CD4-positive, alpha-beta T cell treated with Interleukin-4 for 1 hour (primary cell): ENCODE results near the gene ORC5.
"Not testable (repeated sequence)": the region's sequence is repeated elsewhere in the genome, so short reads cannot be mapped to it uniquely, and the experiment has no call there.

Source experiments
- DNase-seq, 2 donors: peaks; one replicate each; pipeline ENCODE4 v3.0.0-alpha.2; 2020 to 2022

The ORC5 gene

DNA sequence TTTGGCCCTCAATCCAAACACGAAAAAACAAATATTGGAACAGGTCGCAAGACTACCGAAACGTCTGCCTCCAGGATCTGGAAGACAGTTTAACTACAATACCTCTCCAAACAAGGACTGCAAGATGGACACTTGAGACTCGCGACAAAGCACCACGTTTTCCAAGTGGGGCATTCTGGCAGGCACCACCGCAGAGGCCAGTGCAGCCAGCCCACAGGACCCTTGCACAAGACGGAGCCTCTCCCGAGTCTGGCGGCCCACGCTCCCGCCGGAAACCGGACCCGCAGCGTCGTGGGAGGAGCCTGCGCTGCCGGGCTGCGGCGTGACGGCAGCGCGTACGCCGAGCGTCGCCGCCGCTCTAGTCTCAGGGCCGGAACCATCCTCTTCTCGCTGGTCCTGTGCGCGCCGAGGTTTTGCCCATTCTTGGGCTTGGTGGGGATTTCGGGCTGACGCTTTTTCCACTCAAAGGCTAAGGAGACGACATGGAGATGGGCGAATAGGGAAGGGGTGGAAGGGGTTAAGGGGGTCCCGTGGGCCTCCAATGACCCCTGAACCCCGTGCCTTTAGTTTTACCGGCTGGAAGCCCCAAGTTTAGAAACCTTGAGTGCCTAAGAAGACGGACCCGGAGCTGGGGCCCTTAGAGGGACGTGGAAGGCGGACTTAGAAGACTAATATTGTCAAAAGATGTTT is at the start of gene ORC5:
Gene ORC5 (minus strand): TSS at position 283 of the 690 bp plus-strand sequence. CDS start 109 bp downstream, at position 174.
- DNase-seq = peak; percentile 69 to 72

DNA sequence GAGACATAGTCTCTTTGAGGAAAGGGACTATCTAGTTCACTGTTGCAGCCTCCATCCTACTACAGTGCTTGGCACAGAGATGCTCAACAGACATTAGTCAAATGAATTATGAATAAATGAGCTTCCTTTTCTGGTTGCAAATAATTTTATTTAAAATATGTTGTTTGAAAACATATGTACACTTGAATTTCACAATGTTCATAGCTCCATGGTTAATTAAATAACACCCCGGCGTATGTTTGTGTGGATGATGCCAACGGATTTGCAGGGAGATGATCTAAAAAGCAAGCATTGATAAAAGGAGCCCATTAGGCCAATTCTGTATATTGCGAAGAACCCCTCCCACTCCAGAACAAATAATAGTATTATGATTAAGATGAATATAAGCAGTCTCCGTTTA is 47.8 kb upstream of the ORC5 start:
- no peak for DNase-seq

DNA sequence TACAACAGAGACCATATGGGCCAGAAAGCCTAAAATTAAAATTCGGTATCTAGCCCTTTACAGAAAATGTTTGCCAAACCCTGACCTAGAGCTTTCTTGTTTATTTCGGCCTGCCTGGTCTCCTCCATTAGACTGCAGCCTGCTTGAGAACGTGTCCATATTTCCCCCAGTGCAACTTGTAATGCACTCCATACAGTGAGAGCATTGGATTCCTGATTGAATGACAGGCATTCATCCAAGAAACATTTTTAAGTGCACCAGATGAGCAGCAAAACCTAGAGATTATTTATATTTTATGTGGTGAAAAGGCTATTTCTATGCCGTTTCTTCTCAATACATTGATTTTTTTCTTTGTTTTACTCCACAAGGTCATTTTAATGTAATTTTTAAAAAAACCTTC is 47.4 kb upstream of the ORC5 start:
- DNase-seq = no peak

DNA sequence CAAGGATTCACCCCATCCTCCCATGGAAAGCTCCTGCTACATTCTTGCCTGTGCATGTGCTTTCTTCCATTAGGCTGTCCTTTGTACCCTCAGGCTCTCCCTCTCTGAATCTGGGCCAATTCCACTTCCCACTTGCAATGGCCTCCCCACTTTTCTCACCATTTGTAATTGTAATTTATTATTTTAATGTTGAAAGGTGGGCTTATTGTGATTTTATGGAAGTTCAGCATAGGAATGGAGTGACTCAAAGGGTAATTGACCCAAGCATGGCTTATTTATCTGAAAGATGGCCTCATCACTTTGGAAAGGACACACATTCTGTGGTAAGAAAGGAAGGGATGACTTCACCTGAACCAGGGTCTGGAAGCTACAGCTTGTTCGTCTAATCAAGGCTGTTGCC is 46.9 kb upstream of the ORC5 start:
- DNase-seq = no peak

DNA sequence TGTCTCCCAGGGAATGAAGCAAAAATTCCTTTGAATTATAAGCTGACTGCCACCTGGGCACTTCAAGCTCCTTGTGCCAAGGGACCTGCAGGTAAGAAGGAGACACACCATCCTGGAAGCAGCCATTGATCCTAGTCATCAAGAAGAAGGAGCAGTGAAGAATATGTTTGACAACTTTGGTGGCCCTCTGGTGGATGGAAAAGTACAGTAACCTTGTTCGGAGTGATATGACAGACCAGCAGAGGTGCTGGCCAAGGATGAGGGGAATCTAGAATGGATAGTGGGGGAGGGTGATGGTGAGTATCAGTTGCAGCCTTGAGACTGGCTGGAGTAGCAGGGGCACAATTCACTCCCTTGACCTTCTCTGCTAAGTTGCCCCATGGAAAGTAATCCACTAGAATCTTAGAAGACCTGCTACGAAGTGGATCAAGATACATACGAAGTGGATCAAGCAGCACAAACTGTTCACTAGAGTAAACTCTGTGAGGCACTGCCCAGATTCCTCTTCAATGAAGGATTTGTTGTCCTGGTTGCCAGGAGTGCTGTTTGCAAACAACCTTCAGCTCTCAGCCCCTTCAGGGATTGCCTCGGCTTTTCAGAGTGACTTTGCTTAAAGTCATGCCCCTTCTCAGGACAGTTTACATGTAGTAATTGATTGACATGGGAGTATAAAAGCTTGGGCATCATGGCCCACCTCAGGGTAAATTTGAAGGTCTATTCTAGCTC is 44.8 kb upstream of the ORC5 start:
- no peak for DNase-seq

DNA sequence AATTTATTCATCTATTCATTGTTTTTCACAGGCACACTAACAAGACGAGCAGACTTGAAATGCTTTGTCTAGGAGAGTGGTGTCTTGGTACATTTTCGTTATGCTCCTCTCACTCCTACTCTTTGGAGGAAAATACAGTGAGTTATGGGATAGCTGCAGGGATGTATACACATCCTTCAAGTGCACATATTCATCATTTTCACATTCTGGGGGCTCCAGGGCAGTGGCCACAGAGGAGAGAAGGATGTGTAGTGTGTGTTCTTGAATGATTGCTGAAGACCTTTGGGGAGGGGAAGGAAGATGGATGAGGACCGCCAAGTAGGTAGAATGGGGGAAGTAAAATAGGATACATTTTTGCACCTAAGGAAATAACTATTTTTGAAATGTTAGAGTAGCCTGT is 34.8 kb upstream of the ORC5 start:
- no peak for DNase-seq

DNA sequence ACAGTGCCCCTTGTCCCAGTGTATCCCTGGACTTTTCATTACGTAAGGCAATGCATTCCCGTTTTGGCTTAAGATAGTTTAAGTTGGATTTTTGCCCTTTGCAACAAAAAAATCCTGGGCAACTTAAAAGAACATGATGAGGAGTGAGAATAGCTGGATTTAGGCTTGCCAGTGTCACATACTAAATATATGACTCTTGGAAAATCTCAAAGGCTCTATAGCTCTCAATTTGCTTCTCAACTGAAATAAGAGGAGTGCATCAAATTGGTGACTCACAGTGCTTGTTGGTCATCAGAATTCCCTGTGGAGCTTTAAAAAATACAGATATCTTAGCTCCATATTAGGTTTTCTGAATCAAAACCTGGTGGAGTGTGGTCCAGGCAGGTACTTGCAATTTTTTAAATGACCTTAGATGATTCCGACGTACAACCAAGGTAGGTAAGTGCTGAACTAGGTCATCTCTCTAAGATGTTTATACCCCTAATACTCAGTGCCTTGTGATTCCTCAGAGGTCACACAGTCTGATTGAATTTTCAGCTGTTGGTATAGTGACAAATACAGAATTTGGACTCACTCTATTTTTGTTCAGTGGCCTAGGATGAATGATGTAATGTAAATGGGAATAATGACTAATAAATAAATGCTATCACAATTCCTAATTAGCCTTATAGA is 33.9 kb upstream of the ORC5 start:
- DNase-seq = no peak

DNA sequence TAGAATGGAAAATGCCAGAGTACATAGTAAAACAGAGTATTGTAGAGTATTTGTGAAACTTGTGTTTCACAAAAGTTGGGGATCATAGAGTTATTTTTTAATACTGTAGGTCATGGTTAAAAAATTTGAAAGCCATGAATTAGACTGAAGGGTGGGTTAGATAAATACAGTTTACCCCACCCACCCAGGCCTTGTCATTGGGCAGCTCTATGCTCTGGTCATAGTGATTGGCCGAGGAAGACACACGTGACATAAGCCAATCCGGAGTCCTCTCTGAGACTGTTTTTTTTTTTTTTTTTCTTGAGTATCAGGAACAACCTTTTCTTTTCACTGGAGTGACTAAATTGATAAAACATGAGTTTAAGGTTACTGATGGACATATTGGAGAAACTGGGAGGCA is 33.3 kb upstream of the ORC5 start:
- DNase-seq = no peak

DNA sequence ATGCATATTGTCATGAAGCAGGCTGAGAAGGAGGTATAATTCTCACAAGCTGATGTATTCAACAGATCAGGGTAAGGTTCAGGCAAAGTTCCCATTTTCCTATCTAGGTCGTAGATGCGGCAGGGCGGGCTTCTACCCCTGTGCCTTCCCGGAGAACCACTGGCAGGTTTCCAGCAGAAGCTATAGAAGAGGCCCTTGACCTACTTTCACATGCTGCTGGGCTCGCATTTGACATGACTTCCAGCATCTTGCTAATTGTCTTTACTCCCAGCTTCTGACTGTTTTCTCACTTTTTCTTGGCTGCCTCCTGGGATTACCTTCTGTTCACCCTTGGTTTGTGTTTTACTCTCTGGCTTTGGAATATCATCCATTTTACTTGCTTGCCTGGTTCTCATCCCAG is 32.6 kb upstream of the ORC5 start:
- DNase-seq = no peak

DNA sequence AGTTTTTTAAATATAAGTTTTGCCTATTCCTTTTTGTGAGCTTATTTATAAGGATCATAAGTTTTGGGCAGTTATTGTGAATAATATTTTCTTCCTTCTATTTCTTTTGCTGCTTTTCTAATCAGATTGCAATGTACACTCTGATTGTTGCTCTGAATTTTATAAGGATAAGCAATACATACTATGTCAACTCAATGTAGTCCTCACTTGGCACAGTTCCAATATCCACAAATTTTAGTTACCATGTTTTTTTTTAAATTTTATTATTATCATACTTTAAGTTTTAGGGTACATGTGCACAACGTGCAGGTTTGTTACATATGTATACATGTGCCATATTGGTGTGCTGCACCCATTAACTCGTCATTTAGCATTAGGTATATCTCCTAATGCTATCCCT is 27.2 kb upstream of the ORC5 start:
- not testable (repeated sequence) for DNase-seq

DNA sequence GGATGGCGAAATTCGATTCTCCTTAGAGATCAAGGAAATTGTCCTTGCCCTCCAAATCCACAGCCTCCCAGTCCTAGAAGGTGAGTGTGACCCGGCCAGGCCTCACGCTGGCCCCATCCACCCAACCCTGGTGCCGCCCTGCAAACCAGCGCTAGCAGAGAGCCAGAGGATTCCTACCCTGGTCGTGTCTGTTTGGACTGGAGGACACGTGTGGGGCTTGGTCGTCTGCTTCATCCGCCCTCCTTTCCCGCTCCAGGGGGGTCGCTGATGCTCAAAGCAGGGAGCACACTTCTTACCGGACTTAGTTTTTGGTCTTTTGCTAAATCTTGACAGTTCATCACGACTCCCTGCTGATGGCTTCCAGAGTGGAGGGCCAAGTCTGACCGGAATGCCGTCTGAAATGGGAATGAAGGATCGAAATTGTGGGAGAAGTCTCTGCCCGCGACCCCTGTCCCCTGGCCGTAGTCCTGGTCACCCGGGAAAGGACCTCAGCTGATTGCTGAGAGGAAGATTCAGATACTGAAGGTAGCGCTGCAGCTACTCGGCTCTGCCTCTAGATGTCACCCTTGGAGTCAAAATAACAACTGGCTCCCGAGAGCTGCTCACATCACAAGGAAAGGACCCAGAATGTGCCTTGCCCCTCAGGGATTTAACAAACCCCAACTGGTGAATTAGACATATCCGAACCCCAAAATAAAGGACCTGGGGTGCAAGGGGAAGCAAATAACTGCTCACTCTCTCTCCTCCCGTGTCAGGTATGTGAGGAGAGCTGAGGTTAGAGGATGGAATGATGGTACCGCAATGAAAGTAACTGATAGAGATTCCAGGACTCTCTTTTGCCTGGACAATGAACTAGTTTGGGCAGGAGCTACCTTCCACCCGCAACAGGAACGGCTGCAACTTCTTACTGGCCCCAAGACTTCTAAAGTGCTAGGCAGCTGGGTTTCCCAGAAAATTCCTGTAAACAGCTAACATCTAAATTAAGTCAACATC is 23.5 kb upstream of the ORC5 start:
- DNase-seq = peak; percentile 33 to 45

DNA sequence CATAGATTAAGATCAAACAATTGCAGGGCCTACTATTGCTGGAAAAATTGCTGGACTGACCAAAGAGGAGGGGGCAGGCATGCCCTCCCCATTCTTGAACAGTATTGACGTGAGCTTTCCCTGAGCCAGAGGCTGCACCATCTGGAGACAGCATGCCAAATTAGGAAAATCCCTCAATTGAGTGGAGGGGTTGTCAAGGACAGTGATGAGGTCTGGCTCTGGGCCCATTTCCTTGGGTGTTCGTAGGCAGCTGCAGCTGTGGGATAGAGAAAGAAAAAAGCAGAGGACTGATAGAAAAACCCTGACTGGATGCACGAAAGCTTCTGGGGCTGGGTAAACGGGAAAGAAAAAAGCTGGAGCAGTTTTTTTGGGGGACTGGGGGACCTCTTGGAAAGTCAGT is 22.8 kb upstream of the ORC5 start:
- no peak for DNase-seq

DNA sequence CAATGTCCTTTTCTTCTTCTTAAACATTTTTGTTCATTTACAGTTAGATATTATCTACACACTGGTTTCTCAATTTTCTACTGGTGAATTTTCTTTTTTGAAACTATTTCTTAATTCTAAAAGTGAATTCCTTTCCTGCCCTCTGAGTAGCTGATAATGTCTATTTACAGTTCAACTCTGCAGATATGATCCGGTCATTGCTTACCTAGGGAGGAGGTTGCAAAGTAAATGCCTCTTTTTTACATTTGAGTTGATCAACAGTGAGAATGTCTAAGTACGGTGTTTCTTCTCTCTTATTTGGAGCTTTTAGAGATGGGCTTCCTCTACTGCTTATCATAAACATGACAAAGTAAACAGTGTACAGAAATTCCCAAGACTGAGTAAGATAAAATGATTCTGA is 20.6 kb upstream of the ORC5 start:
- no peak for DNase-seq

DNA sequence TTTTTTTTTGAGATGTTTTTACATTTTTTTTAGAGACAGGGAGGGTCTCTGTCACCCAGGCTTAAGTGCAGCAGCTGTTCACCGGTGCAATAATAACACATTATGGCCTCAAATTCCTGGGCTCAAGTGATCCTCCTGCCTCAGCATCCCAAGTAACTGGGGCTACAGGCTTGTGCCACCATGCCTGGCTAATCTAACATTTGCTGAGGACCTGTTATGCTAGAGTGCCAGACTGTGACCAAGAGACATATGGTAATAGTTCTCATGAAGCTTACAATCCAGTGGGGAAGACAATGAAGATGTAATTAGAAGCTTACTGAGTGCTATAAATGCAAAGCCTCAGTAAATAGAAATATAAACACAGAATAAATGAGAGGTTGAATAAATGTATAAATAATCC is 17.6 kb upstream of the ORC5 start:
- DNase-seq = no peak

DNA sequence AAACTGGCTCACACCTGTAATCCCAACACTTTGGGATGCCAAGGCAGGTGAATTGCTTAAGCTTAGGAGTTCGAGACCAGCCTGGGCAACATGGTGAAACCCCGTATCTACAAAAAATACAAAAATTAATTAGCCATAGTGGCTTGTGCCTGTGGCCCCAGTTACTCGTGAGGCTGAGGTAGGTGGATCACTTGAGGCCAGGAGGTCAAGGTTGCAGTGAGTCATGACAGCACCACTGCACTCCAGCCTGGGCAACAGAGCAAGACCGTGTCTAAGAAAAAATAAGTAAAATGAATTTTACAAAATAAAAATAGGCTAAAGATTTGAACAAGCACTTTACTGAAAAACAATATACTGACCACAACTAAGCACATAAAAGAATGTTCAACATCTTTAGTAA is 9.8 kb upstream of the ORC5 start:
- DNase-seq = no peak

DNA sequence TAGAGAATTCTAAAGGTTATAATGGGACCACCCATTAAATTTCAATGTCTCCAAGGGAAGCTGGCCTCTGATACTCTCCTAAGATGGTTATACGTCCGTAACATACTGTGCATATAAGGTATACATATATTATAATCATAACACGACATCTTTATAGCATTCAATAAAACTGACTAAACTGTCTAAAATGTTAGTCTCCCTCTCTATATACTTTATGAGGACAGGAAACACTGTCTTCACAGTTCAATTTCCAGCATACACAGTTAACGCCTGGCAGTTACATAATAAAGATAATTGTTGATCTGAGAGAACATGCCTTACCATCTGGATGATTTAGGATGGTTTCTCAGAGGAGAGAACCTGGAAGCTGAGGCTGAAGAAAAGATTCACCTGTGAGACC is 1.2 kb upstream of the ORC5 start:
- DNase-seq = no peak

DNA sequence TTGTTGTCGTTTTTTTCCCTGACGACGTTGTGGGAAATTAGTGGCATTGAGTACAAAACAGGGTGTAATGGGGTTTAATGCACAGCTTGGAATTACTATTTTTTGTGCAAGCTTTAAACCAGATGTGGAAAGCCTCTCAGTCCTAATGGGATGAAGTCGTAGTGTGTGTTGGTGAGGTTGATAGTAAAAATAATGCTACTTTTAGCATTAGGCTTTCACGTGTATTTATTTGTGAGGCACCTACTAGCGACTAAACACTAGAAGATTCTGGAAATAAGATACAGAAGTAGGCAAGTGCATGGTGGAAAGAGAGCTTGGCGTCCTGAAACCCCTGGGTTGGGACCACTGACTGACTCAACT is 588 bp upstream of the ORC5 start:
- DNase-seq = peak in 1 of 2 donors; percentile 4

DNA sequence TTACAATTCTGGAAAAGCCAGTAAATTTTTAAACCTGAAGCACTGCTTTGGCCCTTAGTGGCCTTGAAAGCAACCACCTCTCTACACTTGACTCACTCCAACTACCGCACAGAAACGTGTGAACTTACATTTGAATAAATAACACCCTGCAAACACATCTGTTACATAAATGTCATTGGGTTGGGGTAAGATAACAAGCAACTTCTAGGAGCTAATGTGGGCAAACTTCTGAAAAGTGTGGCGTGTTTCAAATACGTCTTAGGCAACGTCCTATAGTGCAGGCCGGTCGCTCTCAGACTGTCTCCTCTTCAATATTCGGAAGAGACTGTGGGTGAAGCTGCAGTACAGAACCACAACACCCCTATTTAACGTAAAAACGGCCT is 474 bp downstream of the ORC5 start:
- peak in 1 of 2 donors; percentile 22 for DNase-seq

DNA sequence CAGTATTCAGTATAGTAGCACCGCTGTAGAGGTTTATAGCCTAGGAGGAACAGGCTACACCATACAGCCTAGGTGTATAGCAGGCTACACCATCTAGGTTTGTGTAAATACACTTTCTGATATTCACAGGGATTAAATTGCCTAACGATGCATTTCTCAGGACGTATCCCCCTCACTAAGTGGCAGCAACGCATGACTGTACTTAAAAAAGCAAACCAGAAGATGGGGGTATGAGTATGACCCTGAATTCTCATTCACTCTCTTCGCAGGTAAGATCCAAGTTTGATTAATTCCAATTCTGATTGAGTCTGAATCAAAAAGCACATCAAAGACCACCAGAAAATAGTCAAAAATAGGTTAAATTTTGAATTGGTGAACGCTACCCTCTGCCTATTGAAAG is 972 bp downstream of the ORC5 start:
- DNase-seq = no peak

DNA sequence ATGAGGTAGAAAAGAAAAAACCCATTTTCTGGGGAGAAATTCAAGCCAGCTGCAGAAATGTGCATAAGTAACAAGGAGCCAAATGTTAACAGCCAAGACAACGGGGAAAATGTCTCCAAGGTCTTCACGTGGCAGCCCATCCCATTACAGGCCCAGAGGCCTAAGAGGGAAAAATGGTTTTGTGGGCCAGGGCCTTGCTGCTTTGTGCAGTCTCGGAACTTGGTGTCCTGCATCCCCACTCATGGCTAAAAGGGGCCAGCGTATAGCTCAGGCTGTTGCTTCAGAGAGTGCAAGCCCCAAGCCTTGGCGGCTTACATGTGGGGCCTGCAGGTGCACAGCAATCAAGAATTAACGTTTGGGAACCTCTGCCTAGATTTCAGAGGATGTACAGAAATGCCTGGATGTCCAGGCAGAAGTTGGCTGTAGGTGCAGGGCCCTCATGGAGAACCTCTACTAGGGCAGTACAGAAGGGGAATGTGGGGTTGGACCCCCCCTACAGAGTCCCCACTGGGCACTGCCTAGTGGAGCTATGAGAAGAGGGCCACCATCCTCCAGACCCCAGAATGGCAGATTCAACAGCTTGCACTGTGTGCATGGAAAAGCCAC is 9.0 kb downstream of the ORC5 start:
- no peak for DNase-seq

DNA sequence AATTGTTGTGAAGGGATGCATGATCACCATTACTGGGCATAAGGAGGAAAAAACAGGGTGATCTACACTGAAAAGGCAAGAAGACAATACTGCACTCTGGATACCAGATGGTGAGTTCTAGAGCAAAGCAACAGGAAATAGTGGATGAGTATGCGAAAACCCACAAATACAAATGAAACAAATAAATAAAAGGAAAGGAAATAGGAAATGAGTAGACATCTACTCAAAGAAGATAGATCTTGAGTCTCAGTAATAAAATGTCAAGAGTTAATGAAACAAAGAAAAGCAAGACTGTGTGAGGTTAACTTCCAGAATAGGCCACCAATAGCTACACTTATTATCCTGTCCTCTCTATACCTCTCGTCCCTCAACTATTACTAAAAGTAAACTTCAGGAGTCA is 11.7 kb downstream of the ORC5 start:
- no peak for DNase-seq

DNA sequence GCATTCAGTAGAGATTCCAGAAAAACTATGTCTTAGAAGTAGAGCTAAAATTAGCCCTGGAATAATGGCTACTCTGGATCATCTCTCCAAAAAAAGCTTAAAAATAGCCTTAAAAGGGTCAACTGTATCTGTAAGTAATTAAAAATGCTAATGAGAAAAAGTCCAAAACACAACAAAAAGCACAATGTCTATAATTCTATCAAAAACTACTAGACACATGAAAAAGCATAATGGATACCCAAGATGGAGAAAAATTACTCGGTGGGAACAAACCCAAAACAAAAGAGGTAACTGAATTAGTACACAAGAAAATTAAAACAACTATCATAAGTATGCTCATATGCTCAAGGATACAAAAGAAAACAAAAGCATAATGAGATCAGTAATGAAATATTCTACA is 15.4 kb downstream of the ORC5 start:
- no peak for DNase-seq

DNA sequence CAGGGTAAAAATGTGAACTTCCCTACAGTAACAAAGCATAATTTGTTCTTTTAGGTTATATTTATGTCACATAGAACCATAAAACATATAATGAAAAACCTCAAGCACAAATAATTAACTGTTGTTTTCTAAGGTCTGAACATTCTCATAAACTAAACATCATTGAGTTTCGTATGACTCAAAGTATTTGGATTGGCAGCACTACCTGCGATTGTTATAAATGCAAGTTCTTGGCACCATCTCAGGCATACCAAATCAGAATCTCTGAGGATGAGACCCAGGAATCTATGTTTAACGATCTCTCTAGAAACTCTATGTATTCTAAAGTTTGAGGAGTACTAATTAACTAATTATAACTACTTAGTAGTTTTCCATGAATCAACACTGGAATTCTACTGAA is 22.5 kb downstream of the ORC5 start:
- DNase-seq = no peak
